NCI-H748 (cell line): ENCODE measurements around the gene HOXB6.

Experiments
- DNase-seq: peaks from one replicate; lab custom pipeline; 2025; ENCODE audit not compliant: unreplicated experiment; lab: John Stamatoyannopoulos, UW

The HOXB6 gene

DNA sequence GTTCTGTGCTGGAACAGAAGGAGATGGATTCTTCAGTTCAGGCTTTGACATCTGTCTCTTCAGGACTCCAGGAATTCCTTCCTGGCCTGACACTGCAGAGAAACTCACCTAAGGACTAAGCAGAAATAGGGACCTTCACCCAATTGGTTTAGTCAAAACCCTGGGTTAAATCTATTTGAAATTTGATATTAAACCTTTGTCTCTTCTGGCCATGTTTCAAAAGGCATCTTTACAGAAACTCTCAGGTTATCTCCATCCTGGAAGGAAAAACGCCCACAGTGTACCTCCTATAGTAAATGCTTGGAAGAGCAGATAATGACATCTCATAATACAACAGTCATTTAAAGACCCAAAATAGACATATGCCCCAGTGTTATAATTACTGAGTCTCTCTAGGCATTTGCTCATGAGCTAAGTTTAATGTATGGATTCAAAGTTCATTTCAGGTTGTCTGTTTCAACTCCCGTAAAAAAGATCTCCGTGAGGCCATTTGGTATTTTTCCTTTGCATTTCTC lies 21.0 kb downstream of the HOXB6 start:
- DNase-seq = no peak

DNA sequence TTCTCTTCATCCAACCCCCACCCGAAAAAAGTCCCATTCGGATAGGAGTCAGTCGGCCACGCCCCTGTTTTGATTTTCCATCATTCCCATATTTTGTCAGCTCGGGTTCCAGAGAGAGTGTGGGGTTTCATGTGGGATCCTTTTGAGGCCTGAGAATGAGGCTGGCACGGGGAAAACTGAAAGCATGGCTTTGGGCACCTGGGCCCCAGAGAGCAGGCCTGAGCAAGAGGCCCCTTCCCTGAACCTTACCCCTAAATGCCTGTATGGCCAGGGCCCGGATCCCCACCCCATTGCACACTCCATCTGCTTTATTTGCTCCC lies 22.1 kb downstream of the HOXB6 start:
- no peak for DNase-seq

DNA sequence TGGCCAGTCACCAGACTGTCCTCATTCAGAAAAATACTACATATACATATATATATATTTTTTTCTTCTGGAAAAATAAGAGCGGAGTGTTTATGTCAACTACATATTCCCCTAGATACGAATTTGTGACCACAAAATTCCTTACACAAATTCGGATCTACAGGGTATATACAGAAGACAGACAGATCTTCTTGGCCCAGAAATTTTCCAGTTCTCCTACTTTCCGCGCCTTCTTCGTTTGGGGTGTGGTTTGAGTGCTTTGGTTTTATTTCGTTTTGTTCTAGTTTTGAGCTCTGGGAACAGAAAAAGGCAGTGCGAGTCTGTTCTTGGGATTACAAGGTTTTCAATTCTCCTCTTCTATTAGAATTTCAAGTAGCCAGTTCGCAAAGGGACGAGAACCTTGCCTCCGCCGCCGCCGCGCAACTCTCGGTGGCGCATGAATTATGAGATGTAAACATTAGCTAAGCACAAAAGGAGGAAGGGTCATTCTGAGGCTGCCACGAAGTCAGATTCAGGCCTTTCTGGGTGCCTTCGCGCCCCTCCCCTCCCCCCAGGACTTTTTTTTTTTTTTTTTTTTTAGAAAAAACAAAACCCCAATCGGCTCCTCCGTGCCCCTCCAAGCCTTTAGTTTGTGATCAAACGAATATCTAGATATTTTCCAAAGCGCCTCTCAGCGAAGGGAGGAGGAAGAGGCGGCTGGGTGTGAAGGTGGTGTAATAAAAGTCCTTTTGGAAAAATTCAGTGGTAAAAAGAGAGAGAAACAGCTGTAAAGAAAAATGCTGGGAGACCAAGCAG lies 24.8 kb downstream of the HOXB6 start:
- no peak for DNase-seq

DNA sequence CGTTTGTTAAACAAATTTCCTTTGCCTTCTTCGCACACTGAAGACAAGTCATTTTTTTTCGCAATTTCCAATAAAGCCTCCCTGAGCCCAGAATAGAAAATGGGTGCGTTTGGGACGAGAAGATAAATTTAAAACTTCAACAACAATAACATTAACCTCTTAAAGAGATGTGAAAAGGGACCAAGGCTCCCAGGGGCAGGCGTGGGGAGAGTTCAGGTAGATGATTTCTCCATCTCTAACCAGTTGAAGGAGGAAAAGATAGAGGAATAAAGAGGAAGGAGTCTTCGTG lies 25.4 kb downstream of the HOXB6 start:
- no peak for DNase-seq

- DNase-seq = peak; percentile 49
Measured at GRCh38 chr17:48578616-48579470, 25.9 kb downstream of the HOXB6 start.

DNA sequence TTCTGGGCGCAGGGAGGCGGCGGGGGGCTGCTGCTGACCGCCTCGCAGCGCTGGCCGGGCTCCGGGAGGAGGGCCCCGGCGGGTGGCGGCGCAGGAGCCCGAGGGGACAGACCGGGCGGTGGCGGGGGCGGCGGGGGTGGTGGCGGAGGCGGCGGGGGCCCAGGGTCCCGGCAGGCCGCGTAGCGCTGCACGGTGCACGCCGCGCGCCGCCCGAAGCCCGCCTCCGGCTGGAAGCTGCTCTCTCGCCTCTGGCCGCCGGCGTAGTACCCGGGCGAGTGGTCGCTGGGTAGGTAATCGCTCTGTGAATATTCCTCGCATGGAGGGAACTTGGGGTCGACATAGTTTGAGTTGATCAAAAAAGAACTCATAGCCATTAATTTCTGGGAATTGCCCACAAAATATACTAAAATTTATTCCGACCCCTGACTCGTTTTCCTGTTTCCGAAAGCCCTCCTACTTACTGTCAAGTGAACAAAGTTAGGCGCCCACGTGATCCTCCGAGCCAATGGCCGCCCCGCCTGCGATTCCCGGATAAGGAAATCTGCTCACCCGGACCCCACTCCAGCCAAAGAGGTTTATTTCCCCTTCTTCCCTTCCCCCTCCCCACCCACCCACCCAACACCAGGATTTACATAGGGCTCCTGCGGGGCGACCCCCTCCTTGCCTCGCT lies 26.7 kb downstream of the HOXB6 start, which contains the start of gene HOXB4:
TSS of gene HOXB4 (minus strand) at position 405 of the 670 bp plus-strand sequence. CDS start at position 374, 31 bp downstream.
- peak; percentile 76 for DNase-seq

GRCh38 chr17:48577330-48577945 lies 27.3 kb downstream of the HOXB6 start:
- peak; percentile 29 for DNase-seq

DNA sequence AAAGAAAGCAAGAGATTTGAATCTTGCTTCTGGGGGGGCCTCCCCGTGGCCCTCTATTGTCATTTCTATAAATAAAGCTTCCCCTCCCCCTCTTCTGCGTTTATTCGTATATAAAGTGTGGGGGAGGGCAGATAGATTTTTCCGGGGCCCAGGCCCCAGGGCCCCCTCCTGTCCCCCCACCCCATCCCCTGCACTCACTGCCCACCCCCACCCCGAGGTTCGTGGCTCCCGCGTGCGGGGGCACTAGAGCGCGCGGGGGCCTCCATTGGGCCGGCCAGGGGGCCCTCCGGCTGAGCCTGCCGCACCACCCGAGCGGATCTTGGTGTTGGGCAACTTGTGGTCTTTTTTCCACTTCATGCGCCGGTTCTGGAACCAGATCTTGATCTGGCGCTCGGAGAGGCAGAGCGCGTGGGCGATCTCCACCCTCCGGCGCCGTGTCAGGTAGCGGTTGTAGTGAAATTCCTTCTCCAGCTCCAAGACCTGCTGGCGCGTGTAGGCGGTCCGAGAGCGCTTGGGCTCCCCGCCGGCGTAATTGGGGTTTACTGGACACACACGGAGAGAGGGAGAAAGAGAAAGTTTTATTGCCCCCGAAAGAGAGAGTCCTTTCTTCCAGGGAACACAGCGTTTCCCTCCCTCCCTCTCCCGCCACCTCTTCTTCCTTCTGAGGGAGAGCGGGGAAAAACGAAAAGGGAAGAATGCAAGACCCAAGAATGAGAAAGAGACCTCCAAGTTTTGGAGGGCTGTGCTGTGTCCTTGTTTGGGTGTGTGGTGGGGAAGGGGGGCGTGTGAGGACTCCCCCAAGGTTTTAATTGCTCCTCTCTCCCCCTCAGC lies 28.1 kb downstream of the HOXB6 start:
- DNase-seq = no peak

DNA sequence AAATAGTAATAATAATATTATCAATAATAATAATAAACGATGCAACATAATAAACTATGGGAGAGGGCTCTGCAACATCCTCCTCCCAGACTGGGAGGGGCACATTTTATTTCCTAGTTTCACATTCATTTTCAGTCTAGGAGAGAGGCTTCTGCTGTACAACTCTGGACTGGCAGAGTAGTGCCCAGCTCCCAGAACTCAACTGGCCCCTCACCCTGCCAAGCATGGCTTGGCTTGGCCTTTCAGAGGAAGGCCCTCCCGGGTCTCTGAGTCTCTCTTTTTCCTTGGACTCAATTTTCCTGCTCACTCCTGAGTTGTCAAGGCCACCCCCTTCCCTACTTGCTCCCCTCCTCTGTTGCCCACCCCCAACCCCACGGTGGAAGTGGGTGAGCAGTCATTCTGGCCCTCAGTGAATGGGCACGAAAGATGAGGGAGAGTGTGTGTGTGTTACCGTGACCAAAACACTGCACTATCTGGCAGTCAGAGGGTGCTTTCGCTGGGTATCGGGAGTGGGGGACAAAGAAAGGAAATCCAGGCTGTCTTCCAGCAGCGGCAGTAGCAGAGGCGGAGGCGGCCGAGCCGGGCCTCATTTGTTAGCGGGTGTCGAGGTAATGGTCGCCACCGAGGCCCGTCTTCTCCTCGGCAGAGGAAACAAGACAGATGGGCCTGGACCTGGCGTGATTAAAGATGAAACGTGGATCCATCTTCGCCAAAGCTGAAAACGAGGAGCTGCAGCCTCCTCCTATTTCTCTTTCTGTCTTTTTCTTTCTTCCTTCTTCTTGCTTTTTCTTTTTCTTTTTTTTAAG lies 28.9 kb downstream of the HOXB6 start:
- DNase-seq = no peak

- DNase-seq = peak; percentile 56
Measured at GRCh38 chr17:48575066-48575582, 29.7 kb downstream of the HOXB6 start.

DNA sequence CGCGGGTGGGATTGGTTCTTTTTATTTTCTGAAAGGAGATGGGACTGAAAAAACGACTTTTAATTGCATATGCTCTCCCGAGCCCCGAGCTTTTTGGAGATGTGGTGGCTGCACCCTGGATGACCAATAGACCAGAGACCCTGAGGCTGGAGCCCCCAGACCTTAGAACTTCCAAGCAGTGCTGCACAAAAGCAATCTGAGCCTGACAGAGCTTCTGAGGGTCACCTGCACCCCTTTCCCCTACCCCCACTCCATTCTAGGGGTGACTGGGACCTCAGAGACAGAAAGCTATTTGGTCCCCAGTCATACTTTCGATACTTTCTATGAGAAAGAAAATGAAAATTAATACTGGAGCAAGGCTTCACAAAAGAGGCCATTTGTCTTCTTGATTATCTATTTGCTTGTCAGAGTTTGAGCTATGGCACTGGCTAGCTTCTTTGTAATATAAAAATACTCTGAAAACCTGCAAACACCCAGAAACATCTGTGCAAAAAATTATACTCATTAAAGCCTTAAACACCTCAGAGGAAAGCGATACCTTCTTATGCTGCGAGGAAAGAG lies 30.2 kb downstream of the HOXB6 start:
- no peak for DNase-seq

GRCh38 chr17:48571826-48572417 lies 32.9 kb downstream of the HOXB6 start:
- DNase-seq = no peak

DNA sequence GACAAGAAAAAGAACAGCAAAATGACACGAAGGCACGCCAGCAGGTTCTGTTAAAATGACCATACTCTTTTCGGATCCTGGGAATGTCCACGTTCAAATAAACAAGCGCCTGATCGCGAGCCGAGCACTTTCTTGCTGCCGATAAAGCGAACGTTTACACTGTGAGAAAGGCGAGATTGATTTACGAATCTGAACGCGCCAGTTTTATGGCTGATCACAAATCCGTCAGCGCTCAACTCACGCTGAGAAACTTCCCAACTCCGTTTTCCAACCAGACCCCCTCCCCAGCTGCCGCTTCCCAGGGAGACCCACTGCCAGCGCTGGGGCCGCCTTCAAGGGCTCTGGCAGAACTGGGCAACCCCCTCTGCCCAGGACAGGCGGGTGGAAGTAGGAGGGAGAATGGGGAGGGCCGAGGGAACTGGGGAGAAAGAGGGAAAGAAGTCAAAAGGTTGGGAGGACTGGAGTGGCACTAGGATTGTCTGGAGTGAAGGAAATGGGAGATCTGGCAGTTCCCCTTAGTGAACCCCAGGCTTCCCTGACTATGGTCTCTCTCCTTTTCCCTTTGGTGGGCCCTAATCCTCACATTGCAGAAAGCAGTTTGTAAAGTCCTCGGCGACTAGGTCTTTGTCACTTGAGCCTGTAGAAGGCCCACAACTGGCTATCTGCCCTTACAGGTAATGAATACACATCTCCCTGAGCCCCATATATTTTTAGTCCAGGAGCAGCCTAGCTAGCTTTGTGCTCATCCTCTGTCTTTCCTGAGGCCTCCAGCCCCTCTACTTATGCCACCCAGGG lies 33.6 kb downstream of the HOXB6 start:
- DNase-seq = peak; percentile 37

- no peak for DNase-seq
Measured at GRCh38 chr17:48570325-48571023, 34.3 kb downstream of the HOXB6 start.

DNA sequence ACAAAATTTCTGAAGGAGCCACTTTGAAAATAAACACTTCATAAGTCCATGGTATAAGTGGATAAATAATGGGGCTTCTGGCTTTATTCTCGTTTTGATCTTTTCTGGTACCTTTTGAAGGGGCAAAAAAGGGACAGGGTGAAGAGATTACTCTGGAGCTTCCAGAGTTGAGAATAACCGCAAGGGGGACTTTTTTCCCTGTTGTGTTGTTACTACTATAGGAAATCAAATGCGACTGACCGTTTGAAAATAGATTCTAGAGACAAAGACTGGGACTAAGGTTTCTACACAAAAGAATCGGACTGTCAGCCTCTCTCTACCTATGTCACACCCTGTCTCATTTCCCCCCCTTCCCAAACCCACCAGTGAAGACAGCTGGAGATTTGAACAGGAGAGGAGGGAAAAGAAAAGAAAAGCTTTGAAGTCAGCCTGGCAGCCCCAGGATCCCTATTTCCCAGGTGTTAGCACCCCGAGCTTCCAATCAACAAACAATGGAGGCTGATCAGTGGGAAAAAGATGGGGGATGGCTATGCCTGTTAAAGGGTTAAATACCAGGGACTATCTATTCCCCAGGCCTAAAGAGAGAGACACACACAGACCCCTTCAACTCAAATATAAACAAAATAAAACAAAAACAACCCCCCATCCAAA lies 35.0 kb downstream of the HOXB6 start:
- no peak for DNase-seq

GRCh38 chr17:48569240-48569582 lies 35.6 kb downstream of the HOXB6 start:
- no peak for DNase-seq
